GM12891 (cell line): ENCODE measurements around the gene FHAD1.

ENCODE experiments used
- PAX5 ChIP-seq: IDR thresholded peaks from 2 replicates; pipeline ENCODE4 v1.6.1; 2011; ENCODE audit warnings: low read length, moderate library complexity, mild to moderate bottlenecking; ENCODE audit not compliant: insufficient read depth, severe bottlenecking
- POLR2A ChIP-seq: IDR thresholded peaks from 2 replicates; pipeline ENCODE4 v1.6.1; 2011; ENCODE audit warnings: low read depth, low read length, control low read depth
- POLR2AphosphoS5 ChIP-seq: IDR thresholded peaks from 2 replicates; pipeline ENCODE4 v1.6.1; 2011; ENCODE audit warnings: low read depth, low read length, control low read depth
- SPI1 ChIP-seq: IDR thresholded peaks from 2 replicates; pipeline ENCODE4 v1.6.1; 2011; ENCODE audit warnings: low read depth, low read length, control low read depth
- TAF1 ChIP-seq: IDR thresholded peaks from 2 replicates; pipeline ENCODE4 v1.6.1; 2011; ENCODE audit warnings: low read depth, low read length, control low read depth

DNA sequence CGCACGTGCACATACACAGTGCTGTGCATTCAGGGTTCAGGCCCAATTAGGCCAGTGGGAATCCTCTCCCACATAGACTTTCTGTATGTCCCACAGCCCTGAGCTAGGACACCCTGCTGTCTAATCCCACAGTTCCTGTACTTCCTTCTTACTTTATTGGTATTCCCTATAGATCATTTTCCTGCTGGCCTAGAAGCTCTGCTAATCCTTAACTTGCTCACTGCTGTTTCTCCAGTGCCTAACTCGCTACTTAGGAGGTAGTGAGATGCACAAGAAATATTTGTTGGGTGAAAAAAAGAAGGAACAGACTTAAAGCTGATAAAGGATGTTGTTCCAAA is 34.1 kb upstream of the FHAD1 start:
- TF ChIP-seq POLR2AphosphoS5 (no peak), POLR2A (no peak), PAX5 (no peak), SPI1 (no peak), TAF1 (no peak)
